Liver (tissue), 3 donors: ENCODE data around the gene RPS3.

ENCODE experiments used
- CTCF ChIP-seq: fragments of 150-350 bp; IDR thresholded peaks from 2 replicates; pipeline ENCODE4 v1.5.1; 2017; ENCODE audit warnings: improper control_type of control experiment, low read depth, low read length; ENCODE audit not compliant: missing input control
- GABPA ChIP-seq, 2 donors: IDR thresholded peaks in 1 of 2; conservative IDR thresholded peaks in 1 of 2; 2 replicates each; pipeline ENCODE4 v1.6.1; 2016; ENCODE audit warnings: antibody characterized with exemption in 2 of 2, mild to moderate bottlenecking in 1 of 2, moderate library complexity in 1 of 2
- HNF4A ChIP-seq, 2 donors: conservative IDR thresholded peaks; 2 replicates each; pipeline ENCODE4 v1.6.1; 2016; ENCODE audit warnings: antibody characterized with exemption in 2 of 2, mild to moderate bottlenecking in 2 of 2
- JUND ChIP-seq, 2 donors: IDR thresholded peaks; 2 replicates each; pipeline ENCODE4 v1.6.1; 2016; ENCODE audit warnings: antibody characterized with exemption in 2 of 2
- MAX ChIP-seq: IDR thresholded peaks from 2 replicates; pipeline ENCODE4 v1.6.1; 2016; ENCODE audit warnings: antibody characterized with exemption
- RAD21 ChIP-seq, 2 donors: IDR thresholded peaks; 2 replicates each; pipeline ENCODE4 v1.6.1; 2016; ENCODE audit warnings: antibody characterized with exemption in 2 of 2, mild to moderate bottlenecking in 2 of 2
- REST ChIP-seq: IDR thresholded peaks from 2 replicates; pipeline ENCODE4 v1.6.1; 2016; ENCODE audit warnings: antibody characterized with exemption, mild to moderate bottlenecking
- SP1 ChIP-seq: IDR thresholded peaks from 2 replicates; pipeline ENCODE4 v1.6.1; 2018; ENCODE audit warnings: antibody characterized with exemption, mild to moderate bottlenecking
- donor health status: healthy.
- donor health status: healthy.

GRCh38 chr11:75398906-75399305 lies 412 bp upstream of the RPS3 start:
- no peak for TF ChIP-seq CTCF
- TF ChIP-seq HNF4A (conservative IDR thresholded peaks at IDR 0.05) = no peak
- no peak for TF ChIP-seq JUND (IDR thresholded peaks at IDR 0.05)
- TF ChIP-seq REST = no peak
- TF ChIP-seq MAX = no peak
- TF ChIP-seq SP1 = no peak
- no peak for TF ChIP-seq RAD21 (IDR thresholded peaks at IDR 0.05)
- no peak for TF ChIP-seq GABPA (IDR thresholded peaks at IDR 0.05 in 1 of 2, conservative IDR thresholded peaks at IDR 0.05 in 1 of 2)
